Measurements from ENCODE around the gene CNGB1.

DNA sequence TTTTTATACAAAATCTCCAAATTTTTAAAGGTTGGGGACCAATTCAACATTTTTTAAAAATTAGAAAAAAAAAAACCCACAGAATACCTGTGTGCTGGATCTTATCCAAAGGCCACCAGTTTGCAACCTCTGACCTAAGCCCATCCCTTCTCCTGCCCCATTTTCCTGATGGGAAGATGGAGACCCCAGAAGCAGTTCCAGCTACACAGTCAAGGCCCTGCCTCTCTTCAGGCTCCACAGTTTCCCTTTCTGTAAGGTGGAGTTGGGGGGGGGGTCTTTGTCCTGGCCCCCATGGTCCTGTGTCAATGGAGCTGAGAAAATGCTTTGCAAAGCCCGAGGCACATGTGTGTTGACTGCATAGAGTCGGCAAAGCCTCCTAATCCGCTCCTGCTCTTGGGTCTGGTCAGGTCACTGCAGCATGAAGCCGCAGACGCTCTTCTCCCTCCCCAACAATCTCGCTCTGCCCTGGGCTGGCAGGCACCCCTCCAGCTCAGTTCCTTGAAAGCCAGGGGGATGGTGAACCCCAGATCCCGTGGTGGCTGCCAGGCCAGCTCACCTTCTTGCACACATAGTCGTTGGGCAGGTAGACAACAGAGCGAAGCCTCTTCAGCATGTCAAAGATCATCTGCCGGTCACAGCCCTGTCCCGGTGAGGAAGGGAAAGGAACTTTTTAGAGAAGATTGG is 70.0 kb downstream of the CNGB1 start:
- TF ChIP-seq, protein P1, sequence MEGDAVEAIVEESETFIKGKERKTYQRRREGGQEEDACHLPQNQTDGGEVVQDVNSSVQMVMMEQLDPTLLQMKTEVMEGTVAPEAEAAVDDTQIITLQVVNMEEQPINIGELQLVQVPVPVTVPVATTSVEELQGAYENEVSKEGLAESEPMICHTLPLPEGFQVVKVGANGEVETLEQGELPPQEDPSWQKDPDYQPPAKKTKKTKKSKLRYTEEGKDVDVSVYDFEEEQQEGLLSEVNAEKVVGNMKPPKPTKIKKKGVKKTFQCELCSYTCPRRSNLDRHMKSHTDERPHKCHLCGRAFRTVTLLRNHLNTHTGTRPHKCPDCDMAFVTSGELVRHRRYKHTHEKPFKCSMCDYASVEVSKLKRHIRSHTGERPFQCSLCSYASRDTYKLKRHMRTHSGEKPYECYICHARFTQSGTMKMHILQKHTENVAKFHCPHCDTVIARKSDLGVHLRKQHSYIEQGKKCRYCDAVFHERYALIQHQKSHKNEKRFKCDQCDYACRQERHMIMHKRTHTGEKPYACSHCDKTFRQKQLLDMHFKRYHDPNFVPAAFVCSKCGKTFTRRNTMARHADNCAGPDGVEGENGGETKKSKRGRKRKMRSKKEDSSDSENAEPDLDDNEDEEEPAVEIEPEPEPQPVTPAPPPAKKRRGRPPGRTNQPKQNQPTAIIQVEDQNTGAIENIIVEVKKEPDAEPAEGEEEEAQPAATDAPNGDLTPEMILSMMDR (IDR thresholded peaks at IDR 0.05; ENCODE audit: low read depth, low read length, missing input control): no peak
- no peak for TF ChIP-seq YY1 (IDR thresholded peaks at IDR 0.05)
- TF ChIP-seq, protein P2, sequence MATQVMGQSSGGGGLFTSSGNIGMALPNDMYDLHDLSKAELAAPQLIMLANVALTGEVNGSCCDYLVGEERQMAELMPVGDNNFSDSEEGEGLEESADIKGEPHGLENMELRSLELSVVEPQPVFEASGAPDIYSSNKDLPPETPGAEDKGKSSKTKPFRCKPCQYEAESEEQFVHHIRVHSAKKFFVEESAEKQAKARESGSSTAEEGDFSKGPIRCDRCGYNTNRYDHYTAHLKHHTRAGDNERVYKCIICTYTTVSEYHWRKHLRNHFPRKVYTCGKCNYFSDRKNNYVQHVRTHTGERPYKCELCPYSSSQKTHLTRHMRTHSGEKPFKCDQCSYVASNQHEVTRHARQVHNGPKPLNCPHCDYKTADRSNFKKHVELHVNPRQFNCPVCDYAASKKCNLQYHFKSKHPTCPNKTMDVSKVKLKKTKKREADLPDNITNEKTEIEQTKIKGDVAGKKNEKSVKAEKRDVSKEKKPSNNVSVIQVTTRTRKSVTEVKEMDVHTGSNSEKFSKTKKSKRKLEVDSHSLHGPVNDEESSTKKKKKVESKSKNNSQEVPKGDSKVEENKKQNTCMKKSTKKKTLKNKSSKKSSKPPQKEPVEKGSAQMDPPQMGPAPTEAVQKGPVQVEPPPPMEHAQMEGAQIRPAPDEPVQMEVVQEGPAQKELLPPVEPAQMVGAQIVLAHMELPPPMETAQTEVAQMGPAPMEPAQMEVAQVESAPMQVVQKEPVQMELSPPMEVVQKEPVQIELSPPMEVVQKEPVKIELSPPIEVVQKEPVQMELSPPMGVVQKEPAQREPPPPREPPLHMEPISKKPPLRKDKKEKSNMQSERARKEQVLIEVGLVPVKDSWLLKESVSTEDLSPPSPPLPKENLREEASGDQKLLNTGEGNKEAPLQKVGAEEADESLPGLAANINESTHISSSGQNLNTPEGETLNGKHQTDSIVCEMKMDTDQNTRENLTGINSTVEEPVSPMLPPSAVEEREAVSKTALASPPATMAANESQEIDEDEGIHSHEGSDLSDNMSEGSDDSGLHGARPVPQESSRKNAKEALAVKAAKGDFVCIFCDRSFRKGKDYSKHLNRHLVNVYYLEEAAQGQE (IDR thresholded peaks at IDR 0.05): no peak
- TF ChIP-seq, protein P3, sequence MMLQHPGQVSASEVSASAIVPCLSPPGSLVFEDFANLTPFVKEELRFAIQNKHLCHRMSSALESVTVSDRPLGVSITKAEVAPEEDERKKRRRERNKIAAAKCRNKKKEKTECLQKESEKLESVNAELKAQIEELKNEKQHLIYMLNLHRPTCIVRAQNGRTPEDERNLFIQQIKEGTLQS (IDR thresholded peaks at IDR 0.05): no peak
- no peak for TF ChIP-seq RXRA (IDR thresholded peaks at IDR 0.05)
- TF ChIP-seq GABPA (IDR thresholded peaks at IDR 0.05 in 1 of 2, conservative IDR thresholded peaks at IDR 0.05 in 1 of 2): no peak
- TF ChIP-seq EGR1 (IDR thresholded peaks at IDR 0.05; ENCODE audit: low read depth in 2 of 2): no peak
- TF ChIP-seq RAD21 (IDR thresholded peaks at IDR 0.05): no peak
- no peak for TF ChIP-seq JUND (IDR thresholded peaks at IDR 0.05)
- TF ChIP-seq, protein P4, sequence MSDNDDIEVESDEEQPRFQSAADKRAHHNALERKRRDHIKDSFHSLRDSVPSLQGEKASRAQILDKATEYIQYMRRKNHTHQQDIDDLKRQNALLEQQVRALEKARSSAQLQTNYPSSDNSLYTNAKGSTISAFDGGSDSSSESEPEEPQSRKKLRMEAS (IDR thresholded peaks at IDR 0.05): no peak

Data from liver (tissue), 3 donors.